ENCODE data around the gene SND1.

The SND1 gene

GRCh38 chr7:127713006-127713405 lies 61.0 kb downstream of the SND1 start:
- Histone ChIP-seq H3K27ac (no peak overlapping the region), H3K4me3 (ENCODE audit: low read depth, low read length) (no peak overlapping the region), H3K27me3 (replicated peaks) (no peaks in the 10 kb centered on the region), H3K36me3 (replicated peaks) (peaks cover 39% of the 10 kb centered on the region)
- in situ Hi-C loops (cut with HindIII; ENCODE audit: low pct_ligation_motif_present, low sequenced_read_pairs): no loop called here
- no peak for DNase-seq
- TF ChIP-seq CTCF (IDR thresholded peaks at IDR 0.05; ENCODE audit: low read depth, low read length, missing control alignments): no peak

- DNase-seq: no peak
- Histone ChIP-seq H3K4me3 (ENCODE audit: low read depth, low read length) (no peak overlapping the region), H3K27me3 (replicated peaks) (no peaks in the 10 kb centered on the region), H3K27ac (no peak overlapping the region), H3K36me3 (replicated peaks) (peaks cover 35% of the 10 kb centered on the region)
- TF ChIP-seq CTCF (IDR thresholded peaks at IDR 0.05; ENCODE audit: low read depth, low read length, missing control alignments): no peak
- in situ Hi-C loops (cut with HindIII; ENCODE audit: low pct_ligation_motif_present, low sequenced_read_pairs): no loop called here
Measured at GRCh38 chr7:127713758-127714157, 61.8 kb downstream of the SND1 start.

- H3K4me3 ChIP-seq (ENCODE audit: low read depth, low read length): no peak overlapping the region
- H3K27ac ChIP-seq: no peak overlapping the region
- in situ Hi-C loops (cut with HindIII; ENCODE audit: low pct_ligation_motif_present, low sequenced_read_pairs): no loop called here
- H3K27me3 ChIP-seq (replicated peaks): no peaks in the 10 kb centered on the region
- no peak for DNase-seq
- no peak for TF ChIP-seq CTCF (IDR thresholded peaks at IDR 0.05; ENCODE audit: low read depth, low read length, missing control alignments)
- peaks cover 27% of the 10 kb centered on the region for H3K36me3 ChIP-seq (replicated peaks)
Measured at GRCh38 chr7:127715272-127715671, 63.3 kb downstream of the SND1 start.

- in situ Hi-C loops (cut with HindIII; ENCODE audit: low pct_ligation_motif_present, low sequenced_read_pairs): no loop called here
- no peak overlapping the region for H3K4me3 ChIP-seq (ENCODE audit: low read depth, low read length)
- H3K36me3 ChIP-seq (replicated peaks): peaks cover 26% of the 10 kb centered on the region
- H3K27me3 ChIP-seq (replicated peaks): no peaks in the 10 kb centered on the region
- DNase-seq: no peak
- H3K27ac ChIP-seq: no peak overlapping the region
- no peak for TF ChIP-seq CTCF (IDR thresholded peaks at IDR 0.05; ENCODE audit: low read depth, low read length, missing control alignments)
Measured at GRCh38 chr7:127715901-127716300, 63.9 kb downstream of the SND1 start.

GRCh38 chr7:127717502-127718339 lies 65.7 kb downstream of the SND1 start:
- peaks cover 36% of the 10 kb centered on the region for H3K36me3 ChIP-seq (replicated peaks)
- in situ Hi-C loops (cut with HindIII; ENCODE audit: low pct_ligation_motif_present, low sequenced_read_pairs): no loop called here
- TF ChIP-seq CTCF (IDR thresholded peaks at IDR 0.05; ENCODE audit: low read depth, low read length, missing control alignments): no peak
- H3K27ac ChIP-seq: no peak overlapping the region
- DNase-seq: peak; percentile 15
- H3K27me3 ChIP-seq (replicated peaks): no peaks in the 10 kb centered on the region
- no peak overlapping the region for H3K4me3 ChIP-seq (ENCODE audit: low read depth, low read length)

- no peak for DNase-seq
- no peak for TF ChIP-seq CTCF (IDR thresholded peaks at IDR 0.05; ENCODE audit: low read depth, low read length, missing control alignments)
- Histone ChIP-seq H3K36me3 (replicated peaks) (peaks cover 42% of the 10 kb centered on the region), H3K27ac (no peak overlapping the region), H3K27me3 (replicated peaks) (no peaks in the 10 kb centered on the region), H3K4me3 (ENCODE audit: low read depth, low read length) (no peak overlapping the region)
- in situ Hi-C loops (cut with HindIII; ENCODE audit: low pct_ligation_motif_present, low sequenced_read_pairs): no loop called here
Measured at GRCh38 chr7:127718340-127718679, 66.3 kb downstream of the SND1 start.
